GM19395 (cell line): Measurements from ENCODE around the gene HESX1.

Experiments used
- ATAC-seq: cut with Tn5 transposase; IDR thresholded peaks from one replicate; pipeline ENCODE4 v1.9.1; 2021; ENCODE audit warnings: mild to moderate bottlenecking, moderate library complexity; ENCODE audit not compliant: unreplicated experiment

Gene HESX1

GRCh38 chr3:57168151-57168550 is 31.6 kb downstream of the HESX1 start:
- no peak for ATAC-seq

- no peak for ATAC-seq
Observed at GRCh38 chr3:57166660-57167059, 33.1 kb downstream of the HESX1 start.

DNA sequence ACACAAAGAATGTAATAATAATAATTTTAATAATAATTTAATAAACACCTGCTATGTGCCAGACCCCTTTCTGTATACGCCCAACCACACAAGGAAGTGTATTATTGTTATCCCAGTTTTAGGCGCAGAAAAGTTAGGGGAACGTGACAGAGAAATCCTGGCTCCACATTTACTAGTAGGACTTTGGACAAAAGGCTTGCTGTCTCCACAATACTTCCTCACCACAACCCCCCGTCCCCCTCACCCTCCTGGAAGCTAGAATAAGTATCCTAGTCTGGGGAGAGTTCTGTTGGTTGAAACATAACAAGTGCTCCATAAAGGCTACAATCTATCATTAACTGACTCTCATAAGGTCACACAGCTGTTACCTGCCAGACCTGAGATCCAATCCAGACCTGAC is 34.1 kb downstream of the HESX1 start:
- no peak for ATAC-seq

DNA sequence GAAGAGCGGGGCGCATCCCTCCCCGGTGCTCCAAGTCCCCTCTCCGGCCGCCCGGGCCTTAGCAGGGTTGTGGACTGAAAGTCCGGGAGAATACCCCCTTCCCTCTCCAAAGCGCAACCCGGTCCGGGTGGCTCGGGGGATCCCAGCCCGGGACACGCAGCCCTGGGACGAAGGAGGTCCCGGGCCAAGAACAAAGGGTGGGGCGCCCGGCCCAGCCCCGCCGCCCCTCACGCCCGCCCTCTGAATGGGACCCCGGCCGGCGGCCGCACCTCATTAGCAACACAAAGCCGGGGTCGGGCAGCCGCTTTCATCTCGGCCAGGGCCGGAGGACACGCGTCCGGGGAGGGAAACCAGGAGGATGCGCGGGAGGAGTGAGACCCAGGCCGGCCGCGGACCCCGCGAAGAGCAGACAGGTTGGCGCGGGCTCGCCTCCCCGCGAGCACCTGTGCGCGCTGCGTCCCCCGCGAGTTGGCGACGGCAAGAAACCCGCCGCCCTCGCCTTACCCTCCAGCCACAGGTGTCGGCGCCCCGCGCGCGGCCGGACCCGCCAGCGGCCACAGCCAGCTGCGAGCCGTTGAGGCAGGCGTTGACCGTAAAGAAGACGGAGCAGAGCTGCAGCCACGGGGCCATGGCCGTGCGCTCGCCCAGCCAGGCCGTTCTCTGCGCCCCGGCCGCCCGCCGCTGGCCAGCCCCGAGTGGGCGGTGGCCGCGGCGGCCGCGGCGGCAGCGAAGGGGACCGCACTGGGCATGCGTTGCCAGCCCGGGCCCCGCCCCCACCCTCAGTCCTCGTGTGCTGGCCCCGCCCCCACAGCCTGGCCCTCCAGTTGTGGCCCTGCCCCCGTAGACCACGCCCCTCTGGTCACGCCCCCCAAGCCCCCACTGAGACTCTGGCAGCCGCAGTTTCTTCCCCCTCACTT is 34.9 kb downstream of the HESX1 start, which contains the start of gene IL17RD:
Gene IL17RD (minus strand): TSS at position 697 of the 917 bp plus-strand sequence. CDS start 67 bp downstream, at position 630.
- ATAC-seq, result no peak

GRCh38 chr3:57164217-57164656 is 35.5 kb downstream of the HESX1 start:
- ATAC-seq, result no peak

DNA sequence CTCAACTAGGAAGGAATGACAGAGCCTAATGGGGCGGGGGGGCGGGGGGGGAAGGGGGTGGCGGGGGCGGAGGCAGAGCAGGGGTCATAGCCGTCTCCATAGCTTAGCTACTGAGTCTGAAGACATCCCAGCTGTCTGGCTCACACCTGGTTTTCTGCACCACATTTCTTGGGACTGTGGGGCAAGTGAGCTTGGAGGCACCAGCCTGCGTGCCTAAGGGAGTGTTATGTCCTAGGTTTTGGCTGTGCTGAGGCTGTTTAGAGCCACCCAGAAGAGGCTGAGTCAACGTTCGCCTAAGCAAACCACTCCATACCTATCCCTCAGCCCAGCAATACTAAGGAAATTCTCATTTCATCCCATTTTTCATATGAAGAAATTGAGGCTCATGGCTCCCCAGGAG is 36.0 kb downstream of the HESX1 start:
- ATAC-seq, result no peak

GRCh38 chr3:57161915-57162314 is 37.9 kb downstream of the HESX1 start:
- ATAC-seq, result no peak

DNA sequence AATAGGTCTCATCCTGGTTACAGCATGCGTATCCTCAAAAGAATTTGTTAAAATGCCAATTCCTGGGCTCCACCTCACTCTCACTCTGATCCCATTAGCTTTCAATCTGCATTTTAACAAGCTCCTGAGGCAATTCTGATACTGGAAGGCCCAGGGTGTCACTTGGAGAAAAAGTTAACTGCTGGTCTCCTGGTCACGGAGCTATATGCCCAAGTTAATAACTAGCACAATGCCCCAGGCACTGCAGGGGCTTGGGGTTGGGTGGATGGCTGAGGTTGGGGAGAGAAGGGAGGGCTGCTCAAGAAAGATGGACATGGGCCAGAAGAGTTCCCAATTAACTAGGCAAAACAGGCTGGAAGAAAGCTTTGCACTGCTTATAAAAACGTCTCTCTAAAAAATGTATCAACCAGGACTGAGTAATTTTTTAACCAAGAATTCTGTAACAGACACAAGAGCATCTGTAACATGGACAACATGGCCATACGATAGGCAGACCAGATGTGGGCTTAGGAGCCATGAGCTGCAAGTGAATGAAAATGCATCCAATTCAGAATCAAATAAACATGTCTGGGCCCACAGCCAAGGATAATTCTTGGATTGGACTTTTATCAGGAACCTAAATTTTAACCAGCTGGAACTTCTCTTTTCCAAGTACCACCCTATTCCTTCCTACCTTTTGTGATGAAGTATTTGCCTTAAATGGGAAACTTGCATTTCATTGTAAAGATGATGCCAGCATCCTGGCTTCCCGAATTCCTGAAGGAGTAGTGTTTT is 38.8 kb downstream of the HESX1 start:
- no peak for ATAC-seq

- no peak for ATAC-seq
Observed at GRCh38 chr3:57160076-57160764, 39.6 kb downstream of the HESX1 start.

DNA sequence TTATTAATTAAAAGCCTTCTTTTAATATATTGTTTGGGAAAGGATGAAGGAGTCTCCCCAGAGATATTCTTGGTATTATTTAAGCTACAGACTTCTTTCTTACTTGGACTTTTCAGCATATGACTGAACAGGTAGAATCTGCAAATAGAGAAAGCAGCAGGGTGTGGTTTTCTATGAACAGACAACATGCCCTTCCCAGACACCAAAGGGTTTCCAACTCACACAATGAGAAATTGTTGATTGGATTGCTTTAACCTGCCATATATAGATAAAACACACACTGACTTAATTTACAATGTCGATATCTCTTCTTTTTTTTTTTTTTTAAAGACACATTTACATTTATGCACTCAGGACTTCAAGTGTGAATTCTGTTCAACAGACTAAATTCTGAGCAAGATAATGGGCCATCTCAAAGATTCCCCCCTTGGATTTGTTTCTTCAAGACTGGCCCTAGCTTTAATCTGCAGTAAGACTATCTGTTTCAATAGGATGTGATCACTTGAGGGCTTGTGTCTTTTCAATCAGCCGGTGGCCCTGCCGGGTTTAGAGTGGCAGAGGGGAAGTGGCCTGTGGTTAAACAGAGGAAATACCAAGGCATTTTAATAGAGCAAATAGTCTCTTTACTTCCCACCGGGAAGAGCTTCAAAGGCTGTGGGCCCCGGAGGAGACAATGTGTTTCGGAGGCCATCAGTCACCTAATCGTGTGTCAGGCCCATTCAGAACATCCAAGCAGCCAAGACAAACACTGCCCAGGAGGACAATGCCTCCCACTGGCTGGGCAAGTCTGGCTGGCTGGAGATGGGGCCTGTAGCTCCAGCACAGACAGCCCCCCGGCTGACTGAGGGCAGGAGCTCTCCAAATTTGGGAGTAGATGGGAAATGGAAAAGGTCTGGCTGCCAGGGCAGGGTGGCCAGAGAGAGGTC is 40.7 kb downstream of the HESX1 start:
- ATAC-seq, result no peak

DNA sequence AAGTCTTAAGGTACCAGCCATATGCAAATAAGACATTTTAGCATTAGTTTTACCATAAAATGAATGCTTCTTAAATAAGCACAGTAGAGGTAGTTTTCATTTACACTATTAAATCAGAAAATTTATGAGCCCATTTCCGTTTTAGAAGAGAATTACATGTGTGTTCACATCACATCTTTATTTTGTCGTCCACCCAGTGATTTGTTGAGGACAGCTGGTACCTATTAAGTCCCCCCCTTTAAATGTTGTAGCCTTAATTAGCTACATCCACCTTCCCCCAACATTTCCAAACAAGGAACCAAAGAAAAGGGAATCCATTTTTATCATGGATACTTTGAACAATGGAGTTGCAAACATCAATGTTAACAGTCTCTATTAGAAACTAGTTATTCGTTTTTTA is 41.5 kb downstream of the HESX1 start:
- ATAC-seq, result no peak

GRCh38 chr3:57157545-57157944 is 42.2 kb downstream of the HESX1 start:
- no peak for ATAC-seq

- no peak for ATAC-seq
Observed at GRCh38 chr3:57155310-57155643, 44.5 kb downstream of the HESX1 start.

DNA sequence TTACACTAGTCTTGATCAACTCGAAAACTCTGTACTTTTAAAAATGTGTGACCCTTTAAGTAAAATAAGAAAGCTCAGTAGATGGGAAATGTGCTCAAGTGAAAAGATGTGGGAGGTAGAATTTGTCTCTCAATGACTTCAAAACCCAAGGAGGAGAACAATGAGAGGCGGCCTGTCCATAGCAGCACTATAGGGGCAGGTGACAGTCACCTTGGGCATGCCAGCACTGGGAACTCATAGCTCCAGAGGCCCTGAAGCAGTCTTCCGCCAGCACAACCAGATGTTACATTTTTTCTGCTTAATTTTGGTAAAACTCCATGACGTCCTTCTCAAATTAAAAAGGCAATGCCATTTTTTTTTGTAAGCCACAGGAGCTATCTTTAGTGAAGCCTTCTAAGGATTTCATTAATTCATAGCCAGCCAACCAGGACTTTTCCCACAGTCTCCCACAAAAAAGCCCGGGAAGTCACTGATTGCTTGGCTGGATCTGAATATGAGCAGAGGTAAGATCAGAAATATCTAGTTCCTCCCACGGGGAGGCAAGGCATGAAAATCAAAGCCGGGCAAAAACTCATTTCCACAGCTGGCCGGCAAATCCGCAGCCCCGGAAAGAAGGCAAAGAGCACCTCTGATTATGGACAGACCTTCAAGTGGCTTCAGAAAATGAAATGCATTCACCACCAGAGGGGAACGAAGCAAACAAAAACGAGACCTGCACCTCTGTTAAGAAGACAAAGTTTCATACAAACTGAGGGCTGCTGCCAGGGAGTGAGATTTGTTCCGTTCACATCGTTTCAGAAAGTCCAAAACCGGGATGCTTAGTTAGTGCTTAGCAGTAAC is 45.1 kb downstream of the HESX1 start:
- ATAC-seq, result no peak

DNA sequence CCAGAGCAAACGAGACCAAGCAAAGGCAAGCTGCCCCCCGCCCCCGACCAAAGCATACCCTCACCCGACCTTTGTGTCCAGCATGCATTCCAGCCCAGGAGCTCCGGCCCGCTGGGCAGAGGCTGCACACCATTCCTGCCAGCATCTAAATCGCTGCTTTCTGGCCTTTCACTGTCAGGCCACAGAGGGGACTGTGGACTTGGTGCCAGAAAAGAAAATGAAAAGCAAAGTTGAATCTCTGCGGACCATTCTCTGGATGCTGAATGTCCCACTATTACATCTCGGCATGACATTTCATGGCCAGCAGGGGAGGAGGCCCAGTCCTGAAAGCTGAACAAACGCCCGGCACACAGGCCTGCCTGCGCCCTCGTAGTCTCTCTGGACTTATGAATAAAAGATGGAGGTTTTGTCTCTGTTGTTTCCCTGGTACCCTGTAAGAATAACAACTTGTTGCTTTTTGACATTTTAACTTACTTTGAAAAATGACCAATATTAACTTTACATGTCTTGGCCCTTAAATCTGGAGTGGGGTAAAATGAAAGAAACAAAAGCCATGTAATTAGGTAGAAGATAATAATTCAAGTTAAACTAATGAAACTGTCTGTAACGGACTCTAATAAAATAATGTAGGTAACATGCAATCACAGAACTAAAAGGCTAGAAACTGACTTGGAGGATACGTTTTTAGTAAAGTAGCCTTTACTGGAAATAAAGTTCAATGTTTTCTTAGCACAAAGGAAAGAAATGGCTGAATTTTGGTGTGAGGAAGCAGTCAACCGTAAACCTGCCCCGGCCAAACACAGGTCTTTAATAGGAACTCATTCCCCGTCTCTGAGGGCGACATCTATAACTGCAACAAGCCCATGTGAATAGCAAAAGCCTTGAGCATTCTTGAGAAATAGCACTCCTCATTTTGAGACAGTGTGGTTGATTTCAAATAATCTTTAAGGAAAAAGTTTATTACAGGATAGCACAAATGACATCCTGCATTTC is 47.3 kb downstream of the HESX1 start:
- ATAC-seq, result no peak

DNA sequence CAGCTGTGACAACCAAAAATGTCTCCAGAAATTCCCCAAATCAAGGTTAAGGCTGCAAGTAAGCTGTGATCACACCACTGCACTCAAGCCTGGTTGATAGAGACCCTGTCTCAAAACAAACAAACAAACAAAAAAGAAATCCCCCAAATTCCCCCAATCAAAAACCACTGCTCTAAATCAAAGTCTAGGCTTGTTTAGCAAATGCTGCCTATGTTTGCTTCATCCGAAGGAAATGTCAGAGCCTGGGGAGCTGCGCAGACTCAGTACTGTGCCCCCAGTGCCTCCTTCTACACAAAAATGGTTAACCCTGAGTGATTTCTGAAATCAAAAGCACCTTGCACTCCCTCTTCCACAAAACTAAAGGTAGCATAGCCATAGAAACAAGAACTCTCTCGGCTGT is 48.0 kb downstream of the HESX1 start:
- ATAC-seq, result no peak

DNA sequence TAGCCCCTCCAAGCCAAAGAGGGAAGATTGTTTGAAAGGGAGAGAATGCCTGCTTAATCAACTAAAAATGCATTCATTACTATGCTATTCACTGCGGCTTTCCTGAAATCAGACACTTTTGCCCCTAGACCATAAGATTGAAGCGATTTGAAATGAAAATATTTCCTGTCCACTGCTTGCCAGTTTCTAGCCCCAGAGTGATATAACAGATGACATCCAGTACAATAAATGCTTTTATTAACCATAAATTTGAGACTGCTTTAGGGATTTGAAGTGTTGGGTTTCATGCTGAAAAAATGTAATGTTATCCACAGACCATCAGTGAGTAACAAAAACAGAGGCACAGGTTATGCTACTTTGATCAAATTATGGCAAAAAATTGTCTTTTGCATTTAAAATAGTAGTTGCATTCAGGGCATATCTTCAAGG is 48.7 kb downstream of the HESX1 start:
- no peak for ATAC-seq

DNA sequence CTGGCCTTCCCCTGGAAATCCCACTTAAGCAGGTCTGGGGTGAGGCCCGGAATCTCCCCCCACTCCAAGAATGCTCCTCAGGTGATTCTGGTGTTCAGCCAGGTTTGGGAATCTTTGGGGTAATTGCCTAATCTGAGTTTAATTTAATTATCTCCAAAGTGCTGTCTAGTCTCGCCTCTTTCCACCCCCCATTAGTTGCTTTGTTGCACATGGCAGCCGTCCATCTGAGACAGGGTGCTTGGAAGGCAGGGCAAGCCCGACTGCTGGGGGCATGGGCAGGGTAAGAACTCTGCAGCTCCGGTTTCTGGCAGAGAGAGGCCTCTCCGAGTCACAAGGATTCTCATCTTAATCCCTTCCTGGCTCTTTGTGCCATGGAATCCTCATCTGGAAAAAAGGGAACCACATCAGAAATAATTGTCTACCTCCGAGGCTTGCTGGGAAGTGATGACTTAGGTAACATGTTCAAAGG is 49.6 kb downstream of the HESX1 start:
- ATAC-seq, result no peak
